HG03135 (cell line): ENCODE measurements around the gene CCDC12.

Experiments used
- ATAC-seq: cut with Tn5 transposase; IDR thresholded peaks from one replicate; pipeline ENCODE4 v1.9.1; 2021; ENCODE audit warnings: mild to moderate bottlenecking, moderate library complexity; ENCODE audit not compliant: unreplicated experiment

CCDC12 gene

GRCh38 chr3:46976326-46977190, at the start of gene CCDC12:
Gene CCDC12, minus strand, starts transcription at chr3:46976745. Its CDS starts 13 bp downstream, at chr3:46976732.
- peak; percentile 62 for ATAC-seq

GRCh38 chr3:47024932-47025331, 48.4 kb upstream of the CCDC12 start:
- no peak for ATAC-seq

GRCh38 chr3:47022641-47023071, 46.1 kb upstream of the CCDC12 start:
- no peak for ATAC-seq

GRCh38 chr3:47020311-47020710, 43.8 kb upstream of the CCDC12 start:
- ATAC-seq: no peak

- no peak for ATAC-seq
These were observed 42.7 kb upstream of the CCDC12 start for GRCh38 chr3:47019201-47019600.

GRCh38 chr3:47018269-47018611, 41.7 kb upstream of the CCDC12 start:
- ATAC-seq: no peak

GRCh38 chr3:47017504-47018268, 41.1 kb upstream of the CCDC12 start:
- ATAC-seq: no peak

GRCh38 chr3:47016934-47017435, 40.4 kb upstream of the CCDC12 start:
- ATAC-seq: peak; percentile 56

GRCh38 chr3:47016086-47016933, 39.8 kb upstream of the CCDC12 start:
- ATAC-seq: no peak

- no peak for ATAC-seq
These were observed 38.6 kb upstream of the CCDC12 start for GRCh38 chr3:47015151-47015550.

- ATAC-seq: no peak
These were observed 37.5 kb upstream of the CCDC12 start for GRCh38 chr3:47014036-47014435.

- ATAC-seq: no peak
These were observed 36.7 kb upstream of the CCDC12 start for GRCh38 chr3:47013231-47013630.

- ATAC-seq: no peak
These were observed 36.0 kb upstream of the CCDC12 start for GRCh38 chr3:47012342-47013230.

- no peak for ATAC-seq
These were observed 34.8 kb upstream of the CCDC12 start for GRCh38 chr3:47011371-47011770.

GRCh38 chr3:47010910-47011309, 34.4 kb upstream of the CCDC12 start:
- ATAC-seq: no peak

- ATAC-seq: no peak
These were observed 33.7 kb upstream of the CCDC12 start for GRCh38 chr3:47010111-47010712.

- ATAC-seq: peak; percentile 75
These were observed 32.9 kb upstream of the CCDC12 start for GRCh38 chr3:47009225-47010110.

- ATAC-seq: no peak
These were observed 32.3 kb upstream of the CCDC12 start for GRCh38 chr3:47008851-47009224.
